ENCODE results near the gene AREL1. TPM values are rescaled to one million over a fixed set of nuclear protein-coding genes. Genes with fewer than 3 reads are reported as not detected.

AREL1 gene
- polyA plus RNA-seq, 1 donor (not counting 4 experiments of a cell fraction or from before 2014, with no cell fraction given) = 31.2 TPM

- no peak overlapping the region for H3K4me3 ChIP-seq (ENCODE audit: control insufficient read depth in 2 of 3, extremely low read depth in 1 of 3, insufficient read depth in 2 of 3, low read depth in 1 of 3, low read length in 3 of 3)
- no peaks in the 10 kb centered on the region for H3K27me3 ChIP-seq (ENCODE audit: control insufficient read depth, extremely low read depth, insufficient read depth, low read length)
- DNase-seq (ENCODE audit: low read depth, low spot score) (no peak), FAIRE-seq (no peak)
- H4K20me1 ChIP-seq (ENCODE audit: control insufficient read depth, extremely low read depth, insufficient read depth, low read length) = no peaks in the 10 kb centered on the region
- no peak overlapping the region for H3K9ac ChIP-seq (ENCODE audit: control insufficient read depth, extremely low read depth, insufficient read depth, low read length)
- dilution Hi-C loops (cut with MboI; ENCODE audit: extremely low pct_ligation_motif_present, low sequenced_read_pairs) = no loop called here
- H3K27ac ChIP-seq (ENCODE audit: control insufficient read depth, insufficient read depth, low read length) = no peak overlapping the region
- no peaks in the 10 kb centered on the region for H3K36me3 ChIP-seq (ENCODE audit: control insufficient read depth in 2 of 2, extremely low read depth in 1 of 2, insufficient read depth in 2 of 2, low read length in 2 of 2)
- H3K79me2 ChIP-seq (ENCODE audit: control insufficient read depth, insufficient read depth, low read length) = no peaks in the 10 kb centered on the region
- no peak overlapping the region for H2AFZ ChIP-seq (ENCODE audit: control insufficient read depth, low read length)
- no peaks in the 10 kb centered on the region for H3K4me1 ChIP-seq (ENCODE audit: control insufficient read depth, extremely low read depth, insufficient read depth, low read length)
- H3K4me2 ChIP-seq (ENCODE audit: control insufficient read depth, extremely low read depth, insufficient read depth, low read depth, low read length) = no peak overlapping the region
- TF ChIP-seq CTCF (optimal IDR thresholded peaks at IDR 0.05 in 1 of 3, IDR thresholded peaks at IDR 0.05 in 1 of 3, conservative IDR thresholded peaks at IDR 0.05 in 1 of 3; ENCODE audit: extremely low read depth in 1 of 3, insufficient read depth in 2 of 3, low read length in 3 of 3) = no peak
- TF ChIP-seq EZH2 (IDR thresholded peaks at IDR 0.05; ENCODE audit: low read length) = no peak
- H3K9me1 ChIP-seq (ENCODE audit: control insufficient read depth, extremely low read depth, insufficient read depth, low read length) = no peaks in the 10 kb centered on the region
- peaks cover 1% of the 10 kb centered on the region for H3K9me3 ChIP-seq (ENCODE audit: control insufficient read depth, low read depth, low read length)
These were observed 41.3 kb upstream of the AREL1 start for GRCh38 chr14:74754157-74754556.

- no peak for DNase-seq (ENCODE audit: low read depth, low spot score)
- no peaks in the 10 kb centered on the region for H3K79me2 ChIP-seq (ENCODE audit: control insufficient read depth, insufficient read depth, low read length)
- no peaks in the 10 kb centered on the region for H3K27me3 ChIP-seq (ENCODE audit: control insufficient read depth, extremely low read depth, insufficient read depth, low read length)
- H3K9ac ChIP-seq (ENCODE audit: control insufficient read depth, extremely low read depth, insufficient read depth, low read length) = no peak overlapping the region
- dilution Hi-C loops (cut with MboI; ENCODE audit: extremely low pct_ligation_motif_present, low sequenced_read_pairs) = no loop called here
- no peak for FAIRE-seq
- no peak overlapping the region for H3K27ac ChIP-seq (ENCODE audit: control insufficient read depth, insufficient read depth, low read length)
- no peaks in the 10 kb centered on the region for H4K20me1 ChIP-seq (ENCODE audit: control insufficient read depth, extremely low read depth, insufficient read depth, low read length)
- H3K9me3 ChIP-seq (ENCODE audit: control insufficient read depth, low read depth, low read length) = no peaks in the 10 kb centered on the region
- H3K4me2 ChIP-seq (ENCODE audit: control insufficient read depth, extremely low read depth, insufficient read depth, low read depth, low read length) = no peak overlapping the region
- no peak overlapping the region for H3K4me3 ChIP-seq (ENCODE audit: control insufficient read depth in 2 of 3, extremely low read depth in 1 of 3, insufficient read depth in 2 of 3, low read depth in 1 of 3, low read length in 3 of 3)
- no peak for TF ChIP-seq CTCF (optimal IDR thresholded peaks at IDR 0.05 in 1 of 3, IDR thresholded peaks at IDR 0.05 in 1 of 3, conservative IDR thresholded peaks at IDR 0.05 in 1 of 3; ENCODE audit: extremely low read depth in 1 of 3, insufficient read depth in 2 of 3, low read length in 3 of 3)
- TF ChIP-seq EZH2 (IDR thresholded peaks at IDR 0.05; ENCODE audit: low read length) = no peak
- no peak overlapping the region for H2AFZ ChIP-seq (ENCODE audit: control insufficient read depth, low read length)
- H3K4me1 ChIP-seq (ENCODE audit: control insufficient read depth, extremely low read depth, insufficient read depth, low read length) = no peaks in the 10 kb centered on the region
- no peaks in the 10 kb centered on the region for H3K9me1 ChIP-seq (ENCODE audit: control insufficient read depth, extremely low read depth, insufficient read depth, low read length)
- no peaks in the 10 kb centered on the region for H3K36me3 ChIP-seq (ENCODE audit: control insufficient read depth in 2 of 2, extremely low read depth in 1 of 2, insufficient read depth in 2 of 2, low read length in 2 of 2)
These were observed 34.4 kb upstream of the AREL1 start for GRCh38 chr14:74747237-74747636.

Measured in keratinocyte (primary cell).